Amniotic stem cell (primary cell): ENCODE results near the gene TTC28.

Source experiments
- DNase-seq: peaks from one replicate; lab custom pipeline; 2025; lab: John Stamatoyannopoulos, UW

Gene TTC28

DNA sequence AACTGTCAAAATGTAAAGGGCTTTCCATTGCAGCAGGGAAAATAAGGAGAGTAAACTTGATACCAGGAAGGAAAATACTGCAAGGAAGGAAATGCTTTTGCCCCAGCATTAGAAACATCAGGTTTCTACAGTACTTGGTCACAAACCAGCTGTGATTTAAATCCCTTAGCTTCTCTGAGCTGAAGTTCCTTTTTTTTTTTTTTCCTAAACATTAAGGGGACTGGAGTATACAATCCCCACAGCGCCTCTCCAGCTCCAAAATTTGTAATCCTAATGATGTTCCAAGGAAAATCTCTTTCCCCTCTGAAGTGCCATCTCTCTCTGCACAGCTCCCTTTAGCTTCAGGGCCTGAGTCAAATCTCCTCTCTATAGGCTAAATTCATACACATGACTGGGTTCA lies 540.1 kb downstream of the TTC28 start:
- DNase-seq: no peak

DNA sequence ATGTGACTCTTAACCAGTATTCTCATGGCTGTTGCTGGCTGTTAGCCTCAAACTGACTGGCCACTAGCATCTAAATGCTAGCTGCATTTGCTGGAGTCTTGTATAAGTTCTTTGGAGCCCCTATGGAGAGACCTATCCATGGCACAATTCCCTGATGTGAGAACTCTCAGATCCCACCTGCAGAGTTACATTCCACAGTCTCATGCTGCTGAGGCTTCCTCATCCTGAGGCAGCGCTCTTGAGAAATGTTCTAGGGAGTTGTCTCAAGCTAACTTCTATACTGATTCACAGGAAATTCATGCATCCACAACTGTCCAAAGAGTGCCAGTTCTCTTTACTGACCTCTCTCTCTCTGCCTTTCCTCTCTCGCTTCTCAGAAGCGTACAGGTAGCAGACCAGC lies 542.6 kb downstream of the TTC28 start:
- DNase-seq: no peak

DNA sequence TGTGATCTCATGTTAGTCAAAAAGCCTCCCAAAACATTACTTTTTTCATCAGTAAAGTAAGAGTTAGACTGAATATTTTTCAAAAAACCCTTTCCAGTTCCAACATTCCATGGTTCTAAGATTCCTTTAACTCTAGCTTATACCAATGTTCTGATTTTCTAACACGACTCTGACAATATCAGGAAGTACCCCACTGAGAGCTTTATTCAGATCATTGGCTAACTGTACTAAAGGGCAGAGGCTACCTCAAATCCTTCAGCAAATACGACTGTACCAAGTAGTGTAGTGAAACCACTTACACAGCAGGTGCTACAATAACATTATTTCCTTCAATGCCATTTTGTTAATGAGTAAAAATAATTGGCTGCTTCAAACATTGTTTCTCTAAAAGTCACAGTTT lies 547.2 kb downstream of the TTC28 start:
- DNase-seq: no peak

DNA sequence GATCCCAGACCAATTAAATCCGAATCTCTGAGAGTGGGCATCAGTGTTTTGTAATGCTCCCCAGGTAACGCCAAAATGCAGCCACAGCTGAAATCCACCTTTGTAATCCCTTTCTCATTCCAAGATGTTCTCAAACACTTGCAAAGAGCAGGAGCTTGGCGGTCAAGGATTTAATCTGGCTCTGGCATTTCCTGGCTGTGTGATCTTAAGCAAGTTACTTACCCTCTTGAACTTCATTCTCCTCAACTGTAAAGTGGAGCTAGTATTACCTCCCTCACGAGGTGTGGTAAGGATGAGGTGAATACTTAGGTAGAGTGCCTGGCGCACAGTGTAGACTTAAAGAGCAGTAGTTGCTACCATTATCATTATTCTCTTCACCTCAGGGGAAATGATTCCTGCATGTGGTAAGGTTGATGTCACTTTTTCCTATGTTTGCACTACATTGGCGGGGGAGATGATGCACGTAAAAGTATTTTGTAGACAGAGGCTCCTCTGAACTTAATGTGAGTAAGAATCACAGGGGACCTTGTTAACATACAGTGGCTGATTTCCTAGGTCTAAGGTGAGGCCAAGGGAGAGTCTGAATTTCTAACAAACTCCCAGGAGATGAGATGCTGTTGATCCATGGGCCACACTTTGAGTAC lies 550.2 kb downstream of the TTC28 start:
- DNase-seq: no peak

DNA sequence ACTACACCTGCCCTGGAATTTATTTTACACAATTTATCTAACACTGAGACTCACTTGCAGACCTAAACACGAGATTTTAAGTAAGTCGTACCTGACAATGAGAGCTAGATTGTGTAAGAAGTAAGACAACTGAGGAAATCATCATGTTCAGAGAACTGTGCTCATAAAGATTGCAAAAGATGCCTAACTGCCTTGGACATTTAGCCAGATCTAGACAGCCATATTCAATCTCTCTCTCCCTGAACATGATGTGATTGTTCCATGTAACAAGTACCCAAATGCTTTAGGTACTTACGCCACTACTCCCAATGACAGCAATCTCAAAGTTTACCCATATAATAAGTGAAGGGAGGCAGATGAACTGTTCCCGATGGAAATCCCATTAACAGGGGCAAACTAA lies 550.8 kb downstream of the TTC28 start:
- no peak for DNase-seq

DNA sequence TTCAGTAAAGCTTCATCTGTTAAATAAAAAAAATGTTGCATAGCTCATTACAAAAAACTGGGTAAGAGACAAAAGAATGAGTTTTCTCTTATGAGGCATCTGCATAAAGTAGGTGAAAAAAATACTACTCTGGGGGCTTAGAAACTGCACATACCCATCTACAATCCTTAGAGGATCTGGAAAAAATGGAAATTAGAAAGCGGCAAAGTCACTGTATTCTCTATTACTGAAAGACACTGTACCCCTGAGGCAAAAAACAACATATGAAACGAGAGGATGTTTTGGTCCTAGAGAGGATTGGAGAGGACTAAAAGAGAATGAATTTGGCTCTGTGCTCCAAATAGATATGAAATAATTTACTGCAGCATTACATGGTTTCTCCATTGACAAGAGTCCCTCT lies 553.8 kb downstream of the TTC28 start:
- no peak for DNase-seq

DNA sequence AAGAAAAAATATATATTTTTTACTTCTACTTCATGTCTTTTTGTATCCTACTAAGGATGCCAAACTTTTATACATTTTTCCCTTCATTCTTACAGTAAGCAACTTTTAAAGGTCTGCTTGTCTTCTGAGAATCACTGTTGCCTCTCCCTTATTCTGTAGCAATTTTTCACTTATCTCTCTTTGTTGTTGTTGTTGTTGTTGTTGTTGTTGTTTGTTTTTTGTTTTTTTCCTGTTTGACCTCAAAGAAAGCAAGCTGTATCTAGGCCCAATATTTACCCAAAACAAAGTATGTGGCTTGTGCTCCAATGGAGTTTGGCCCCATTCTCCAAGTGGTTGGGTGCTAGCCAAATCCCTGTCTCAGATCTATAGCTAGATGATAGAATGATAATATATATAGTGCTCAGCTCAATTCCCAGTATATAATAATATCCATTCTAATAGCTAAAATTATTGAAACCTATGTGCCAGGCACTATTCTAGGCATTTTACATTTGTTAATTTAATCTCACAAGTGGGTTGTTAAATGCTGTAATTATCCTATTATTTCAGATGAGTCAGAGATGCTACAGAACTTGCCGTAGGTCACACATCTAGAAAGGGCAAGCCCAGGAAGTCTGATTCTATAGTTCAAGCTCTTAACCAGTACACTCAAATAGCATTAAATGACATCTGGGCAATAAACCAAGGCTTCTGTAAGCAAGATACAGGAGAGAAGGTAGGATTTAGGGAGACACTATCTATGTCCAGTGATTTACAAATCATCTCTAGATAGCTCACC lies 555.5 kb downstream of the TTC28 start:
- DNase-seq: no peak

DNA sequence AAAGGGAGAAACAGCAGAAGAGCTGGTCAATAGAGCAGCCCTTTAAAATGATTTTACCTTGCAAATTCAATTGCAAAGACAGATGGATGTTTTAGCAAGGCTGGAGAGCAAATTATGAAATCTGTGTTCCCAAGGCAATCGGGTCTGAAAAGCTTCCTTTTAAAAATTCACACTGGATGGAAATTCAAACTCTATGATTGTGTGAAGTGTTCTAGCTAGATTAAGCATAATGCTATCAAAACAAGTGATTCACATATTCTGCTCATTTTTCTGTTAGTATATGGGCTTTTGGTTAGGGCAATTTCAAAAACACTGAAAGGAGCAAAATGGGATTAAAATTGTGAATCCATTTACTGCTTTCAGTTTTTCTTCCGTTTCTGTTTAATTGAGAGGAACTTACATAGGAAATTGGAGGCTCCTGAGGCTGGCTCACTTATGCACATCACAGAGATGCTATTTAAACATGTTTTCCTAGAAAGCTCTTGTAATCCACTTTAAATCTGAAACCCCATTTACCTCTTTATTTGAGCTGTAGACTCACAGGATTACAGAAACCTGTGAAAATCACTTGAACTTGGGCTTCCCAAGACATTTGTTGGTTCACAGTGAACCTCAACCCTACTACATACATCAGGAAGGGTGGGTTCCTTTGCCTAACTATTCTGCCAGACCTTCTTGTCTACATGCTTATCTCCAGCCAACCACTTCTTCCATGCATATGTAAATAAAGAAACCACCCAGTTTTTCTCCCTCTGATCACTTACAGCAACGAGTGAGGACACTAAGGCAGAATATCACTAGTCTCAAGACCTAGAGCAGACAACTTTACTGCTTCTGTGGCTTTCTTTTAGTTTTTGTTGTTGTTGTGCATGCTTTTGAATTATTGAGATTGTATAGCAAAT lies 558.7 kb downstream of the TTC28 start:
- DNase-seq: no peak

DNA sequence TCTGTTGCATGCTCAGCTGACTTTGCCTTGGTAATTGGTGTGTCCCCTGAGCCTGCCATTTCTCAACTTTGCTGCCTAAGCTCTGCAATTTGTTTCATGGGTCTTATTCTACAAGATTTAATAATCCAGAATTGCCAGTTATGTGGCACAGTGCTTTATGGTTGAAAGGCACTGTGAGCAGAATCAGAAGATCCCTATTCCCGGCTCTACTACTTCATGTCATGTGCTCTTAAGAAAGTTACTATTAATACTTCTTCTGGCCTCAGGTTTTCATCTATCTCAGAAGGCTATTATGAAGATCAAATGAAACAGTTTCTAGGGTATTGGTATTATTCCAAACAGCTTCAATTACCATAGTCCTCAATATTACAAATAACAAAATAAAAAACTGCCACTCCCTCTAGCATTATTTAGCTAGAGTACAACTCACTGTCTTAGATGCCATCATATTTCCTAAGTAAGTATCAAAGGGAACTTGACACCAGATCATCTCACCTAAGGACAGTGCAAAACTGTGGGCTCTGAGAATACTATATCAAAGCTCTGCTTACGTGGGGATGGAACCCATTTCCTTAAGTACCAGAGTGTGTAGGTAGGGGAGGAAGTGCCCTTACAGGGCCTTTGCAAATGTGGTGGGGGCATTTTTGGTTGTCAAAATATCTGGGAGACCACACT lies 560.5 kb downstream of the TTC28 start:
- DNase-seq: no peak

DNA sequence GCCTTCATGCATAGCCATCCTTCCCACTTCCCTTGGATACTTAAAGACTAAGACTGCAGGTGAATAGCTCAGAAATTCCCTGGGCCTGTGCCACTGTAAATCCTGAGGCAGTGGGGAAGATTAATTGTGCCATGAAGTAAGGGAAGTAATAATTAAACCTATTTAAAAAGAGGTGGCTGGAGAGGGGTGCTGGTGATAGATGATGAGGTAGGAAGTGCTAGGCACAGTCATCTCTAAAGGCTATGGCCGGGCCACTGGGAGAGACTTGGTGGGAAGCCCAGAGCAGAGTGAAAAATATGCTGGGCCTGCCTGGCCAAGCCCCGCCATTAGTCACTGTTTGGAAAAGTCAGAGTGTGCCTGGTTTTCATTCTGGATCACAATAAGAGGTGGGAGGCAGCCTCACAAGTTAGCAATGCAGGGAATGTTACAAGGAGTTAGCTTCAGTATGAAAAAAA lies 563.4 kb downstream of the TTC28 start:
- peak; percentile 44 for DNase-seq

DNA sequence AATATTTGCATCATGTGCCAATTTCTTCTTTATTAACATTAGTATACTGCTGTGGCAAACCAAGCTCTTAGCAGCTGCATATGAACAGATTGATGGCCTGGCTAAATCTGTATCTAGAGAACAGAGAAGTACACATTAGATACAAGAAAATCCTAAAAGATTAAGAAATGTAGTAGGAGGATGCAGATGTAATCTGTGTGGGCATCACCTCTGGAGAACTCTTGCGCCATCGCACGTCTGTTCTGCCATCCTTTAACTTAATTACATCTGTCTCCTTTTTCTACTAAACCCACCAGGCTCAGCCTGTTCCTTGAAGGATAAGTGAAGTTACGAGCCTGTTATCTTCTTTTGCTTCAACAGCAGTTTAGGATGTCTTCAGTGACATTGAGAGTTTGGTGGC lies 564.2 kb downstream of the TTC28 start:
- DNase-seq: no peak

DNA sequence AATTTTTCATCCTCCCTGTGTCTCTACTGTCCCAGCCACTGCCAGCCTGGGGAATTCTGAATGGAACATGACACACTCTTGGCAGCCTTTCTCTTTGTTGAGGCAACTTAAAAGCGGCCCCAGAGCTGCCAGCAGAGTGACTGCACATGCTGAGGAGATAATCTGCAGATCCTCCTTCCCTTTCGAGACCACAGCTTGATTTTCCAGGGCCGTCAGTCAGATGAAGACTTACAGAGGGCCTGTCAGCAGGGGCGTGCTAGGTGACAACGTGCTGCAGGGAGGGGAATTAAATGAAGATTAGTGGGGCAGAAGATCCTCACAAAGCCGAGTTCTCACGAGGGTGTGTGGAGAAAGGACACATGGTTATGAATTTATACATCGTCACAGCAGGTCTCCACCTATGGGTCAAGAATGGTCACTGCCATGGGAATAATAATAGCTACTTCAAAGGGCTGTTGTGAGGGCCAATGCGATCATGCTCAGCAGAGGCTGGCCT lies 567.0 kb downstream of the TTC28 start:
- no peak for DNase-seq

DNA sequence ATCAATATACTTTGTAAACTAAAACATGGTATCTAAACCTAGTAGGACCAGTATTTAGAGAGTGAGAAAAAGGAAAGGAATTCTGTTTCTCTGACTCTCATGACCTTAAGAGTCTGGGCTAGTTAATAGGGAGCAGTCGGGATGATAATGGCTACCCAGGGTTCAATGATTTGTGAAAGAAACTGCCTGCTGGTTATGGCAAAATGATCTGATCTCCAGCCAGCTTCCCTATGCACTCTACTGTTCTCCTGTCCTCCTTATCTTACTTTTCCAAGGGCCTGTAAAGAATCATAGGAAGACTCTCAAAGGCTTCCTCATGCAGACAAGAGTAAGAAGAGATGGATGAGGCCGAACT lies 567.5 kb downstream of the TTC28 start:
- DNase-seq: no peak

DNA sequence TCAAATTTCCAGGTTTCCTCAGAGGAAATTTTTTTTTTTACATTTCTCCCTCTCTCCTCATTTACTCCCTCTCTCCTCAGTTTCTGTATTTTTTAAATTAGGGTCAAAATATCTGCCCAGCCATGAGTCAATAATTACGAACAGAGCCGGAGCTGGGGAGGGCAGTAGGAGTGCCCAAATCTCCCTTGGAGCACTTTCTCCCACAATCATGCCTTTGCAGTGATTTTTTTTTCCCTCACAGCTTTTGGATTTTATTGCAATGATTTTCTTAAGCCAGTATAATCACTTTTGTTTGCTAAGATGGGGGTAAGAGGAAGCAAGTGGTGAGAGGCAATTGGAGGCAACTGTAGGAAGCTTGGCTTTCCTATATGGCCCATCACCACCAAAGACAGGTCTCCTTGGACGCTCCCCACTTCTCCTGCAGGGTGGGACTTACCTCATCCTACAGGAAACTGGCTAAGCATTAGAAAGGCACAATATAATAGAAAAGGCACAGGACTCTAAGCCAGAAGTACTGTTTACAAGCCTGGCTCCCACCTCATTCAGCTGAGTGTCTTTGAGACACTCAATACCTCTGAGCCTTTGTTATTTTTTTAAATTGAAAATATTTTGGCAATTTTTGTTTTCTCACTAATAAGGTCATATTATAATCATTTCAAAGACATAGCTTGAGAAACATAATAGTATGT lies 568.0 kb downstream of the TTC28 start:
- no peak for DNase-seq

DNA sequence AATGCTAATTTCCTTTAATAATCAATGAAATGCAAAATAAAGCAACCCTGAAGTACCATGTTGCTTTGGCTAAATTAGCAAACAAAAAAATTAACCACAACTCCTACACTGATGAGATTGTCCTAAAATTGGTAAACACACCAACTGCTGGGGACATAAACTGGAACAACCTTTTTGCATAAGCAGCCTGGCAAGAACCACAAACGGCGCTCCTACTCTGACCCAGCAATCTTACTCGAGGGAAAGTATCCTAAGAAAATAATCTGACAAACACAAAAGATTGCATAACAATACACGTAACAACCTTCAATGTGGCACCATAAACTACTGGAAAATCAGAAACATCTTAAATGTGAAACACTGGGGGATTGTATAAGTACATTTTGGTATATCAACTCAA lies 570.8 kb downstream of the TTC28 start:
- DNase-seq: no peak

DNA sequence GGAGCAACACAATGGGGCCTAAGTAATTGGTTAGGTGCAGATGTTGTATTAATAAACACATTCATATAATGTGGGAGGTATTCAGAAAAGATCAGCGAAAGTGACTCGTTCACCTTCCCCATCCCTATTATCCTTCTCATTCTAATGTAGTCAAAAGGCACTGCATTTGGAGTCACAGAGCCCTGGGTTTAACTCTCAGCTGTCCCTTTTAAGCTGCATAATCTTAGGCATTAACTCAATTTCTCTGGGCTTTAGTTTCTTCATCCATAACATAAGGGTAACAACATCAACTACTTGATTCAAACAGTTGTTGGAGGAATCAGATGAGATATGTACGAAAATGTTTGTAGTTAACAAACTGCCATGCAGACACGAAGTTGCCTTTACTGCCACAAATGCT lies 573.0 kb downstream of the TTC28 start:
- no peak for DNase-seq

DNA sequence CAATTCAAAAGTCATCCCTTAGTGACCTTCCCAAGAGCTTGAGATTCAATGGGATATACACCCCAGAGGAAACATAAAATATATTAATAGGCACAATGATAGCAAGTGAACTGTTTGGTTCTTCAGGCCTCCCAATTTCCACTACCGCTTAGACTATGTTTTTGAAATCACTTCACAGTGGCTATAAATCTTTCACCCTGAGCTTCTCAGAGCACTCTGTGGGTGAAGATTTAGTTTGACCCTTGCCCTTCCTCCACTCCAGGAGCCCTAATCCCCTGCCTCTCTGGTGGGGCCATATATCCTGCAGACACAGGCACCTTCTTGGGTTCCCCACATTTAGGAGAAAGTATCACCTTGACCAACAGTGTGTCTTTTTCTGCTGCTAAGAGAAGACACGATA lies 573.7 kb downstream of the TTC28 start:
- DNase-seq: no peak

DNA sequence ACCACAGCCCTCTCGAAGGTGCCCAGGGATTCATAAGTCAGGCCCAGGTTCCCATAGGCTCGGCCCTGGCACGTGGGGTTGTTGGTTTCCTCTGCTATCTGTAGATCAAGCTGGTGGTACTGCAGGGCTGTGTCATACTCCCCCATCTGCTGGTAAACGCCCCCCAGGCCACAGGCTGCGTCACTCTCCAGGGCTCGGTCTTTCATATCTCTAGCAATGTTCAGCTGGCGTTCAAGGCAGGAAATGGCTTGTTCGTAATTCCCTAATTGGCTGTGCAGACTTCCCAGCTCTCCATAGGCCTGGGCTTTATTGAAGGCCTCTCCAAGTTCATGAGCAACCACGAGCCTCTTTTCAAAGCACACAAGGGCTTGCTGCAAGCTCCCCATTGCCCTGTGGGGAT lies 574.2 kb downstream of the TTC28 start:
- DNase-seq: no peak

DNA sequence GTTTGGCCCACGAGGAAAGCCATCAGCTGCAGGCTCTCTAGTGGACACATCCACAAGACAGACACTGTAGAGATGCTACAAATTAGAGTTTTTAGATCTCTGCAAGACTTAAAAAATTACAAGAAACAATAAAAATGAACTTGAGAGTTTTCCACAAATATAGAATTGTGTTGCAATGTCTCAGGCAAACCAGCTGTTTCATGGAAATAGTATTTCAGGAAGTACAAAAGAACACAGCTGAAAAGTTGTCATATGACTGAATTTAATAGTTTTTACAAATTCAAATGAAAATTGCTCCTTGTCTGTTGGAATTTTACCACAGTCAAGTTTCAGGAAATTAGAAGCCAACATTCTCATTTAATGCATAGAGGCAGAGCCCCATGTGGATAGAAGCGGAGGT lies 576.0 kb downstream of the TTC28 start:
- DNase-seq: no peak

DNA sequence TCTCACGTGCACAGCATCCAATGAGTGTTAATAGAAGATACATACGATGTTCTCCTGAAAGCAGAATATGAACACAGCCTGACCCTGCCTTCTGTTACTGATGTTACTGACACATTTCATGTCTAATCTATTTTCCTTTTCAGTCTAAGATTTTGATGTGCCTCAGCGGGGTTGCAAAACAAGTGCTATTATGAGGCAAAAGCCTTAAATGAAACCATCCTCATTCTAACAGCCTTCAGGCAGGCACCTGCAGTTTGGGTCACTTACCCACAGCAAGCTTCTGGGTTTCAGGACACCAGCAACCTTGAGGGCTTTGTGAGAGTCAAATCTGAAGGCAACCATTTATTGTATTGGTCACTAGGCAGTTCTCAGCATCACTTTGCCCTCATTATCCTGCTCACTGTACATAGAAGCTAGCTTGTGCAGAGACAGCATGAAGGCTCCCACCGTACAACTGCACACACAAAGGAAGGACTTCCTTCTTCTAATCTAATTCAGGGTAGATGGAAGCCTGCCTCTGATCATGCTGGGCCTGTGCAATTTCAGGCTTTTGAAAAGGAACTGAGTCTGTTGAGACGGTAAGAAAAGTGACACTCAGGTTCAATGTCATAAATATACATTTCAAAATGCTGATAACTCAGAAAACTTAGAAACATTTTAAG lies 577.4 kb downstream of the TTC28 start:
- no peak for DNase-seq

DNA sequence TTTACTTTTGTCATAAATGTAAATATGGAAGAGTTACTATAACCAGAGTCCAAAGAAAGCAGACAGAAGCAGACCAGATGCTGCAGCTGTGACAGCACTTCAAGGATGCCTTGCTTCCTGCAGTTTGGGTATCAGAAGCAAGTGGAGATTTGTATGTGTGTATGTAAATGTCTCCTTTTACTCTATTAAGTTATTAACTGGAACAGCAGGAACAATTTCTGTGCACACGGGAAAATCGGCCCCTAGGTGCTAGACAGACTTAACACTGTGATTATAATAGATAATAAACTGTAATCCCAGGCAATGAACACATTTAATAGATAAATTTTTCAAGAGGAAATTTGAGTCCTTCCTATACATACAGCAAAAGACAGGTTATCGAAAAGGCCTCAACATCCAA lies 582.0 kb downstream of the TTC28 start:
- DNase-seq: no peak
